HCT116 (cell line): ENCODE measurements around the gene TGM2.

Experiments used
- CEBPB ChIP-seq: IDR thresholded peaks from 2 replicates; pipeline ENCODE4 v1.6.1; 2012; ENCODE audit warnings: low read depth
- CTCF ChIP-seq, 3 experiments: fragments of 200-600 bp in 1 of 3; sonication (generic) in 1 of 3; IDR thresholded peaks in 2 of 3; conservative IDR thresholded peaks in 1 of 3; 2 replicates each; pipeline ENCODE4 v1.5.1; 2012 to 2017; ENCODE audit warnings: low read depth in 2 of 3, low read length in 2 of 3, antibody characterized with exemption in 1 of 3, borderline replicate concordance in 1 of 3, control low read depth in 1 of 3, mild to moderate bottlenecking in 1 of 3, mixed read lengths in 1 of 3, mixed run types in 1 of 3, moderate library complexity in 1 of 3; ENCODE audit not compliant: insufficient read depth in 1 of 3
- EZH2 ChIP-seq: fragments of 200-600 bp; sonication (generic); IDR thresholded peaks from 2 replicates; pipeline ENCODE4 v1.6.1; 2017; ENCODE audit warnings: antibody characterized with exemption, mixed run types
- JUND ChIP-seq: IDR thresholded peaks from 2 replicates; pipeline ENCODE4 v1.6.1; 2012
- POLR2A ChIP-seq: IDR thresholded peaks from 2 replicates; pipeline ENCODE4 v1.7.0; 2011; ENCODE audit warnings: borderline replicate concordance; ENCODE audit not compliant: insufficient read depth, insufficient read length; ENCODE audit errors: extremely low read depth
- POLR2AphosphoS5 ChIP-seq: IDR thresholded peaks from 2 replicates; pipeline ENCODE4 v1.6.1; 2011; ENCODE audit warnings: mild to moderate bottlenecking, low read depth, low read length, moderate library complexity
- YY1 ChIP-seq: IDR thresholded peaks from 2 replicates; pipeline ENCODE4 v1.6.1; 2011; ENCODE audit warnings: low read length, low read depth, moderate library complexity, mild to moderate bottlenecking; ENCODE audit not compliant: insufficient replicate concordance; ENCODE audit errors: extremely low read depth
- ZNF274 ChIP-seq: fragments of 200-500 bp; sonication (Bioruptor generic); IDR thresholded peaks from 2 replicates; pipeline ENCODE4 v1.6.1; 2014; ENCODE audit warnings: mild to moderate bottlenecking, low read depth, low read length, inconsistent platforms
- TF ChIP-seq, protein P1 (sequence below): IDR thresholded peaks from 2 replicates; pipeline ENCODE4 v1.6.1; 2012

DNA sequence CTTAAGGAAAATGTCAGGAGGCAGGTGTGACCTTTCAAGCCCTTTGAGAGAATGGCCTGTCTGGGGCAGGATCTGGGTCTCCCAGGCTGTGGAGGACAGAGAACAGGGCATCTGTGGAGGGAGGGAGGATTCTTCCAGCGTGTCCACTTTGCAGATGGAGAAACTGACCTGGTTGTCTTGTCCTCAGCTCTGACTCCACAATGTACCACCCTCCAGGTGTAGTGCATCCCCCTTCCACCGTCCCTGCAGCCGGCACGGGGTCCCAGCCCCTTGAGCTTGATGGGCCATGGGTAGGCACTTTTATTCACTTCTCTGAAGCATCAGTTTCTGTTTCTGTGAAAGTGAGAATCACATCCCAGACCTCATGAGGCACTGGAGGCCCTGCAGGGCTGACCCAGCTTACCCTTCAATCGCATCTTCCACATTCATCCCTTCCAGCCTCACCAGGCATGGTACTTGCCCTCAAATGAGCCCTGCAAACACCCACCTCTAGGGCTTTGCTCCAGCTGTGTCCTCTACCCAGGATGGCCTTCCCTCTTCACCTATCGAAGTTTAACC is 4.6 kb upstream of the TGM2 start:
- TF ChIP-seq YY1 (no peak), POLR2AphosphoS5 (no peak), ZNF274 (no peak), CTCF (IDR thresholded peaks at IDR 0.05 in 2 of 3, conservative IDR thresholded peaks at IDR 0.05 in 1 of 3; ENCODE audit: borderline replicate concordance in 1 of 3, insufficient read depth in 1 of 3, low read depth in 2 of 3, low read length in 2 of 3) (no peak), JUND (no peak), CEBPB (no peak), EZH2 (no peak), POLR2A (no peak)
- TF ChIP-seq, protein P1, sequence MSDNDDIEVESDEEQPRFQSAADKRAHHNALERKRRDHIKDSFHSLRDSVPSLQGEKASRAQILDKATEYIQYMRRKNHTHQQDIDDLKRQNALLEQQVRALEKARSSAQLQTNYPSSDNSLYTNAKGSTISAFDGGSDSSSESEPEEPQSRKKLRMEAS, result no peak
